D341Med (cell line): Measurements from ENCODE around the gene PIGH.
A peak's percentile ranks its signal among the peaks of the same experiment; 100 is the strongest.

Experiments used
- DNase-seq: peaks from one replicate; pipeline ENCODE4 v3.0.0; 2012; ENCODE audit warnings: low spot score

The PIGH gene

DNA sequence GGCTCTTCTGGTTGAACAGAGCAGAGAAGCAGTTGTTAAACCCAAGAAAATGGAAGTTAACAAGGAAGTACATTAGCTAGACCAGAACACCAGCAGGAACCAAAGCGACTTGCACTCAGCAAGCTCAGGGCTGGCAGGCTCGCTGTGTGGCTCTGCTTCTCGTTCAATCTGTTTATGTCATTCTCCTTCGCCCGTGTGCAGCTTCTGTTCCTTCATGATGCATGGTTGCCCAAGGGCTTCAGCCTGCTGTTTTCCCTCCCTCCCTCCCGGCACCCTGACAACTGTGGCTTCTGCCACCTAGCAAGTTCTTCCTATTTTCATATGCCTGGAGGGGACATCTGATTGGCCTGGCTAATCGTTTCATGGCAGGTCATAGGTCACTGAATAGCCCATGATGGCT is 25.3 kb downstream of the PIGH start:
- DNase-seq, result no peak

DNA sequence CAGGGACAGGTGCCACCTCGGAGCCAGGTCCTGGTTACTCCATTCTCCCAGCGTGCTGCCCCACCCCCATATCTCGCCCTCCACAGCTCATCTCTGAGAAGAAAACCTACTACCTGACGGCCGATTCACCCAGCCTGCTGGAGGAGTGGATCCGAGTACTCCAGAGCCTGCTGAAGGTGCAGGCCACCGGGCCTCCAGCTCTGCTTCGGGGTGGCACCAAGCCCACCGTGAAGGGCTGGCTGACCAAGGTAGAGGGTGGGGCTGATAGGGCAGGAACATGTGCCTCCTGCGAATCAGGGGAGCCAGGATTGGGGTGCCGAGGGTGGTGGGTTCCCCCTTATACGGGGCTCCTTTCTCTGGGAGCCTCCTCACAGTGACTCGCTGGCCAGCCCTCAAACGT is 25.9 kb downstream of the PIGH start:
- DNase-seq, result no peak

DNA sequence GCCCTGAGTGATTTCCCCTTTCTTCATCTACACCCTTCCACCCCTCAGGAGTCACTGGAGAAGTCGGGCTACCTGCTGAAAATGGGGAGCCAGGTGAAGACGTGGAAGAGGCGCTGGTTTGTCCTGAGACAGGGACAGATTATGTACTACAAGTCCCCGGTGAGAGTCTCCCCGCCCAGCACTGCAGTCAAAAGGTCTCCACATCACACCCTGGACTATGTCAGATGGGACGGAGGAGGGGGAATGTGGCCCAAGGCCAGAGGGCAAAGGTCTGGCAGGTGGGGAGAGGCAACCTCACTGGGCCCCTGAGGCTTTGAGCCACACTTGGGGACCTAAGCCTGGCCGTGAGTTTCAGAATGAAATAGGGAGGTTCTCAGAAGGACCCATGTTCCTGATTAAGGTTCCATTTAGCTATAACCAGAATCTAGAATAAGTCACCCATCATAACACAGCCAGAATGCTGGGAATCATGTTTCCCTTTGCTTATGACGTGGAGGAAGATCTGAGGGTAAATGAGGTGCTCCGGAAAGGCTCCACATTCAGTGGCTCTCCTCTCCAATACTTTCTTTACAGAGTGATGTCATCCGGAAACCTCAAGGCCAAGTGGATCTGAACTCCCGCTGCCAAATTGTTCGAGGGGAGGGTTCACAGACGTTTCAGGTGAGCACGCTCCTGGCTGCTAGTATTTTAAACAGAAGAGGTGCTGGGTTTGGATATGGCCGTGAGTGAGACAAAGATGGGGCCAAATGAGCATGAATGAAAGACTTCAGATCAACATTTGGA is 26.6 kb downstream of the PIGH start:
- no peak for DNase-seq

DNA sequence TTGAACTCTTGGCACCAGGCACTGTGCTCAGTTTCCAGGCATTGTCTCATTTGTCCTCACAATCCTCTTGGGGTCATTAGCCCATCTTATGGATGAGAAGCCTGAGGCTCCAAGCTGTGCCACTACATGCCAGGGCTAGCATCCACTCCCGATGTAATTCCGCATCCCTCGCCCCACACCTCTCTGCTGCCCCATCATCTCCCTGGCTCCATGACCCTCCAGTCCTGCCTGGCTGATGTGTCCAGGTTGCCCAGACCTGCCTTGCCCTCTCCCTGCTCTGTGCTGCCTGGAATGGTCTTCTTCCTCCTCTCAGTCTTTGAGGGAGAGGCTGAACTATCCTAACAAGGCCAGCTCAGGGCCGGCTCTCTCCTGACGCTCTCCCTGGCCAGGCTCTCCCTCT is 27.5 kb downstream of the PIGH start:
- no peak for DNase-seq

DNA sequence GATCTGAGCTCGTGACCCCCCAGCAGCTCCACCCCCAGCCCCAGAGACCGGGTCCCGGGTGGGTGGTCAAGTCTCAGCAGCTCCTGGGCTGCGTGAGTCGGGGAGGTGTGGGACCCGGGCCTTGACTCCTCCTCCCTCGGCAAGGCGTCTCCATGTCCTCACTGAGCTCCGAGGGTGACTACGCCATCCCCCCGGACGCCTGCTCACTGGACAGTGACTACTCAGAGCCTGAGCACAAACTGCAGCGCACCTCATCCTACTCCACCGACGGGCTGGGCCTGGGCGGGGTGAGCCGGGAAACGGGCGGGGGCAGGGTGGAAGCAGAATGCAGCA is 28.1 kb downstream of the PIGH start:
- no peak for DNase-seq

DNA sequence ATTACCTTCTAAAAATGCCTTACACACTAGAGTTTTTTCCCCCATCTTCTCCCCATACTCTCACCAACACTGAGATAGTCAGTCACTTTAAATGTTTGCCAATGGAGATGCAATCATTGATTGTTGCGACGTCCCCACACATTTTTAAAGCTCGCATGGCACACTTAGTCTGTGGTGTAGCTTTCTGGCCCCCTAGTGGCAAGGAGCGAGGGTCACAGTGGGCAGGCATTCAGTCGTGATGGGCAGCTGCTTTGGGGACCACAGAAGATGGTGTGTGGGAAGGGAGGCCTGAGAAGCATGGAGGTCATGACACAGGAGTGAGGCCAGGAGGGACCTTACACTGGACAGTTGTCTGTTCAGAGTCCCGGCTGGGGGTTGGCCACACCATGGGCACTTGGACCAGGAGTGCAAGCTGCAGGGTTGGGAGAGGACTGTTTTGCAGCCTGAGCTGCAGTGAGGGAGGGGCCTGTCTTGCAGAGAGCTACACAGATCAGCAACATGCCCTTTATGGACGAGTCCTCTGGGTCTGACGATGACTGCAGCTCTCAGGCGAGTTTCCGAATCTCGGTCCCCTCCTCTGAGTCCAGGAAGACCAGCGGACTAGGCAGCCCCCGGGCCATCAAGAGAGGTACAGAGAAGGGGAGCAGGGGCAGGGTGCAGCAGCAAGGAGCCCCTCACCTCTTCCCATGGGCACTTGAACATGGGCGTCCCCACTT is 28.6 kb downstream of the PIGH start:
- DNase-seq, result peak; percentile 81

DNA sequence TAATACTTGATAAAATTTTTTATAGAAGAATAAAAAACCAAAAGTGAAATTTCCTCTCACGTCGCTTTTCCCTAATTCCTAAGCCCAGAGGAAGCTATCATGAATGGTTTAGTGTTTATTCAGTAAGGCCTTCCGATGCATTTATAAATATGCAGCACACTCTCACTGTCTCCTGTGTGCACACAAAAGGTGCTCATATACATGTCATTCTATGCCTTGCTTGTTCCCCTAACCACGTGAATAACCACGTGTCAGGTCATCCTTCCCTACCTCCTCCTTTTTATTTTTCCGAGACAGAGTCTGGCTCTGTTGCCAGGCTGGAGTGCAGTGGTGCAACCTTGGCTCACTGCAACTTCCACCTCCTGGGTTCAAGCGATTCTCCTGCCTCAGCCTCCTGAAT is 29.6 kb downstream of the PIGH start:
- no peak for DNase-seq

DNA sequence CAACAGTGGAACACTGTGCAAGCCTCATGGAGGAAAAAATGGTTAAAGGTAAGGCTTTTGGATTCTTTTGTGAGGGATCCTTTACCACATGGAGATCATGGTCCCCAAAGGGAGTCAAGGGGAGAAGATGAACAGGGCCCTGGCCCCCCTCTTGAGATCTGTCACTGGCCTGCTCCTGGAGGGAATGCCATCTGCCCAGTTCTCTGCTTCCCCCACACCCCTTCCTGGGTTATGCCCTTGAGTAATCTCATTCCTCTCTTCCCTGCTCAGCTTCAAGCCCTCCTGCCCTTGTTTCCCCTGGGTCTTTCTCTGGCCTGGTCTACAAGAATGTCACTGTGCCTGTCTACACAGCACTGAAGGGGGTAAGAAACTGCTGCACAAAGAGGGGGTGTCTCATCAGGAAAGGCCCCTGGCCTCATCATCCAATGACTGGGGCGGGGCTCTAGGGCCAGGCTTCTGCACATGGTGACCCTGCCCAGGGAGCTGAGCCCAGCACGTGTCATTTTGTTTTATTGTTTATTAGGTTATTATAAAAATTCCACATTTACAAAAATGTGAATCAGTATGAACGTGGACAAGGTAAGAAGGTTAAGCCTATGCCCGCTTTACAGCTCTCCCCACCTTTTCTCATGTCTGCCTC is 30.3 kb downstream of the PIGH start:
- DNase-seq, result no peak

DNA sequence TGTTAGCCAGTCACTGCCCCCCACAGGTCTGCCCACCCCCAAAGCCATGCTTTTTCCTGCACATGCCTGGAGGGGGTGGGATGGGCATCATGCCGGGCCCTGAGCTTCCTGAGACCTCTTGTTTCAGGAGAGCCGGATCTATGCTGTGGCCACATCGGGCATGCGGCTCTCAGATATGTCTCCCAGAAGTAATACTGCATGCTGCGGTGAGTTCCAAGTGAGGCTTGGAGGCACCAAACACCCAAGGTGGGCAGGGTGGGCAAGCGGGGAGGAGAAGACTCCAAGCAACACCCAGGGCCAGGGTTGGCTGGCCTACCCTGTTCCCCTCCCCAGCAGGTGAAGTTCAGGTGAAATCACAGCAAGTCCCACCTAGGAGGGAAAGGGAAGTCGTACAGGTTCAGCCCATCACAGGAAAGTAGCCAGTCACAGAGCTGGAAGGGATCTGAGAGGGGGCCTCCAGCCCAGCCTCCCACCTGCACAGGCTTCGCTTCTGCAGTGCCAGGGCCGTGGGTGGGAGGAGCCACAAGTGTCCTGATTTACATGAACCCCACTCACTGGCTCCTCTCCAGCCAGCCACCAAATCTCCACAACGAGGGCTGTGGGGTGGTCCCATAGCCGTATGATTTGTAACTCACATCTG is 30.9 kb downstream of the PIGH start:
- no peak for DNase-seq

DNA sequence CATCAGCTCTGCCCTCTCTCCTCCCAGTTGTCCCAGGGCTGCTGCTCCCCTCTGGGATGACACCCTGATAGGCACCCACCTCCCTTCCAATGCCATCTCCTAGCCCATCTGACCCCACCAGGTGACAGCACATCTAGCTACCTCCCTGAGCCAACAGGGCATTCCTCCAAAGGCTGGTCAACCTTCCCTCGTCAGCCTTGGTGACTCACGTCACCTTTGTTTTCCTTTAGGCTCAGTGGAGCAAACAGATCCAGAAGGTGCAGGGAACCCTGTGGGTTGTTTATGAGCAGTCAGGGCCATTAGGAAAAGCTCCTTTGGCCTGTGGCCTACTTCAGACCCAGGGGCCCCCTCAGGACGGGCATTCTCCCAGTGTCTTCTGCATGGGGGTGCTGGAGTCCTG is 32.4 kb downstream of the PIGH start:
- DNase-seq, result no peak

DNA sequence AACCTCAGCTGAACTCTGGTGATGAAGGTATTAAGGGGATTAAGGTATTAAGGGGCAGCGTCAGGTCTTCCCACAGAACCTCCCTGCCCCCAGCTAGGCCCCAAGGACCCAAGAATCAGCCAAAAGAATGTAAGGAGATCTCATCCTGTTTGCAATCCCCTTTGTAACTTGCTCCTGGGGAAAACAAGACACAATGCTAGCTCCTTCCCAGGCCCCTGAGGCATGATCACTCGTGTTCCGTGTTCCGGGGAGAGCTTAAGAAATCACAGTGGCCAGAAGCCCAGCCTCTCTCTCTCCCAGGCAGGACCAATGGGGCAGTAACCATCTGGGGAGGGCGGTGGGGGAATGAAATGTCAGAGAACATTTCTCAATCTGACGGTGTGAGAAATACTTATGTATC is 33.2 kb downstream of the PIGH start:
- peak; percentile 60 for DNase-seq

DNA sequence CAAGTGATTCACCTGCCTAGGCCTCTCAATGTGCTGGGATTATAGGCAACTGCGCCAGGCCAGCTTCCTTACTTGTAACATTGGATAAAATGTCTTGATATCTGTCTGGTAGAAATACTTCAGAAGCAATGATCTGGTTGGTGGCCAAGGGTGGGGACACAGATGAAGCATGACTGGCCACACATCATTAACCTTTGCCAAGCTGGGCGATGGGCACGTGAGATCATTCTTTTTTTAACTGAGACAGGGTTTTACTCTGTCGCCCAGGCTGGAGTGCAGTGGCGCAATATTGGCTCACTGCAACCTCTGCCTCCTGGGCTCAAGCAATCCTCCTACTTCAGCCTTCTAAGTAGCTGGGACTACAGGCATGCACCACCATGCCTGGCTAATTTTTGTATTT is 35.8 kb downstream of the PIGH start:
- DNase-seq, result no peak

DNA sequence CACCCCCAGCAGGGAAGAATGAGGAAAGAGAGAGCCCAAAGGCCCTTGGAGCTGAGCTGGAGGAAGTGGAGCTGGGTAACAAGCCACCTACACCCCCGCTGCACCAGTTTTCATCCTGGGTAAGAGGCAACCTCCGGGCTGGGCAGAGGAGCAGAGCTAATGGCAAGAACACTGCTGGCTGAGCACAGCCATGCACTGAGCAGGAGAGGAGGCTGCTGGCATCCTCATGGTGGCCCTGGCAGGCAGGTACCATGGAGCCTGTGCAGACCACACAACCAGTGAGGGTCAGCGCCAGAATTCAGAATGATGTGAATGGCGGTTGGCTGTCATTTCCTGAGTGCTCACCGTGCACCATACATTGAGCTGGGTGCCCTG is 37.3 kb downstream of the PIGH start:
- DNase-seq, result no peak

DNA sequence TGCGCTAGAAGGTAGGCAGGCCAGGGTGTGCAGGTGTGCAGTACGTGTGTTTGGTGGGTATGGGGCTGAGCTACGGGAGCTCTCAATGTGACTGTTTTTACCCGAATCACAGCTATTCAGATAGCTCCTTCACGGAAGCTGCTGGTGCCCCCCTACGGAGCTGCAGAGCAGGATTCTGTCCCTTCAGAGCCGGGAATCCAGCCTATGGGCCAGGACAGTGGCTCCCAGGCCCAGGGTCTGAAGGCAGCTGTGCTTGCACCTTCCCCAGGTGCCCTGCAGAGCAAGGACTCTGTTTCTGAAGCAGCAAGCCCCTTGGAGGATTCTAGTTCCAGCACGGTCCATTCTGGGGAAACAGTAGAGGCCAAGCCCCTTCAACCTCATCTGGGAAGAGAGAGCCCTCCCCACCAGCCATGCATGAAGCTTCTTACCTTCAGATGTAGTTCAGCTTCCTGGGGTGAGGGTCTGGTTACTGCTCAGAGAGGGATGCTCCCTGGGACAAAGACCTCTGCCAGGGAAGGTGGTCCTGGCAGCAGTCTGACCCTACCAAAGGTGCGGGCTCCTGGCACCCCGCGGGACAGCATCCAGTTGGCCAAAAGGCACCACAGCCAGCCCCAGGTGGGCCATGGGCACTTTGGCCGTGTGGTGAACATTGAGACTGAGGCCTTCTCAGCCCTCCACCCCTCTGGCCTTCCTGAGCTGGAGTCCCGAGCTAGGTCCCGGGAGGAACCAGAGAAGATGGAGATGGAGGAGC is 37.9 kb downstream of the PIGH start:
- no peak for DNase-seq

DNA sequence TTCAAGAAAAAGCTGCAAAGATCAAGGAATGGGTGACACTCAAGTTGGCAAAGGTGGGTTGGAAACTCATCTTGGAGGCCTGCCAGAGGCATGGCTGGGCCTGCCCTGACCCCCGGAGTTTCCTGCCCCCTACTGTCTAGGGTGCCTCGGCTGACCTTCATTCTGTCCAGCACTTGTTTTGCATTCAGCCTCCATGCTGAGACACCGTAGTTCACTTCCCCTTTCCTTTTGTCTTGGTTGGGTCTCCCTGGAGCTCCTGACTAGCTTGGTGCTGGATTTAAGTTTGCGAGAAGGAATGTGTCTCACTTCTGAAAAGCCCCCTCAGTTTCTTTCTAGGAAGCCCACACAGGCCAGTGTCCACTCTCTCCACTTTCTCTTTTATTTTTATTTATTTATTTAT is 40.4 kb downstream of the PIGH start:
- DNase-seq, result no peak

DNA sequence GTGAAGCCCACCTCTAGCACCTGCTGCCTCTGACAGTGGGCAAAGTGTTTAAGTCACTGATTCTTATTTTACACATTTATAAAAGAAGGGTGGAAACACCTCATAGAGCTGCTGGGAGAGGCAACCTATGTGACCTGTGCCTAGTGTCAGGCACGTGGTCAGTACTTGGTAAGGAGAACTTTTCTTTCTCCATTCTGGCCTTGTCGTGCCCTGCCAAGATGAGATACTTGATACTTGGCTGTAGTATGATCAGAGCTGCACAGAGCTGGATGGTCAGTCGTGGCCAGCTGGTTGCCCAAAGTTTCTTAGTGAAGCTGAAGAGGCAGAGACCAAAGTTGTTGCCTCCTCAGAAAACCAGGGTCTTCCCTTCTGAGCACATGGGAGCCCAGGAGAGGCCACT is 42.4 kb downstream of the PIGH start:
- no peak for DNase-seq

DNA sequence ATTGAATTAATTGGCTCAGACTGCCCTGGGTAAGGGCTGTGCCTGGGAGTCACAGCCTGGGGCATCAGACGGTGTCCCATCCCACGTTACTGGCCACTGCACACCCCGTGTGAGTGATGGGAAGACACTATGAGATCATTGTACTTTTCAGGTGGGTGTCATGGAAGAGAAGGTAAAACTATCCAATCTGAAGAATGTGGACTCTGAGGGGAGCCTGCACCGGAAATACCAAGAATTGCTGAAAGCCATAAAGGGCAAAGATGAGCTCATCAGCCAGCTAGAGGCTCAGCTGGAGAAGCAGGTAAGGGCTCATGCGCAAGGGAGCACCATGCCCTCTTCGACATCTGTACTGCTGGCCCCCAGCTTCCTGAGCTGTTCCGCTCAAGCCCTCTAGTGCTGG is 43.0 kb downstream of the PIGH start:
- no peak for DNase-seq

DNA sequence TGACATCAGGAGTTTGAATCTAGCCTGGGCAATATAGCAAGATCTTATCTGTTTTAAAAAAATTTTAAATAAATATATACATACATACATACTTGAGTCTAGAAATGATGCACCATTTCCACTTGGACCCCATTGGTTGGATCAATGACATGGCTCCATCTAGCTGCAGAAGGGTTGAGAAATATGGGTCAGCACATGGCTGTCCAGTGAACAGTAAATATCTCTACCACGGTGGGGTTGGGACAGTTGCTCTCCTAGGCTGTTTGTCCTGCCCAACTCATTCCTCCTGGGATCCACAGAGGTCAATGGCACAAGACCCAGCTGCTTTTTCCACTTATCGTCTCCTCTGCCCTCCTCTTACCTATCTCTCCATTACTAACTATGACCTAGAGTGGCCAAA is 43.4 kb downstream of the PIGH start:
- no peak for DNase-seq

DNA sequence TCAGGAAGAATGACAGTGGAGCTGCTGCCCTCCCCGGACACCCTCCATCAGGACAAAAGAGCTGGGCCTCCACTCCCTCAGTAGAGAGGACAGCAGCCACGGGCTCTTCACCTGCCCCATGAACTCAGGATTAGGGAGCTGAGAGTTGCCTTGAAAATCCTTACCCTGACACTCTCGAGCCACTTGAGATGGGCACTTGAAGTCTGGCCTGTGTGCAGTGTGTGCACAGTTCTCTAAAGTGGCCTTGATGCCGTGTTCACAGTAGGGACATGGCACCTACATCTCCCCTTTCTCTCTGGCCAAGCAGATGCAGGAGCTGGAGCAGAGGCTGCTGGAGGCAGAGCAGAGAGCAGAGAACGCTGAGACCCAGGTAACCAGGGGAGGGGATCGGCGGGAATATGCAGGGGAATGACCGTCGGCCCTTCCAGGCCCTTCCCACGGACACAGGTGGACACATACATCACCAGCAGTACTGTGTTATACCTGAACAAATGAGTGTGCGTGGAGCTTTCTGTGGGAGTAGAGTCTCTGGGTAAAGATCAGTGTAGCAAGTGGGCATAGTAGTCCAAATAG is 44.5 kb downstream of the PIGH start:
- DNase-seq, result no peak

DNA sequence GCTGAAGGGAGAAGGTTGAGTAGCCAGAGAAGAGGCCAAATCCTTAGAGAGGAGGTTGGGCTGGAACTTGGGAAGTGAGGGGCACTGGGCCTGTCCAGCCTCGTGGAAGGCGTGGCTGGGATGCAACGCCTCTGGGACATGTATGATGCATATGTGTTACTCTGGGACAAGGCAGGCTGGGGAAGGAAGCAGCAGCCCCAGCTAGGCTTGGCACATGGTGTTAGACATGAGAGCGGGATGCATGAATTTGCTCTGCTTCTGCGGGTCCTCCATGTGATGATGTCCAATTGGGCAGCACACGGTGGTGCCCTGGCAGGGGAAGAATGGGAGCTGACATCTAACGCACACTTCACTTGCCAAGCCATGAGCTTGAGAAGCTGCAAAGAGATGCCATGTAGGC is 45.7 kb downstream of the PIGH start:
- DNase-seq, result no peak

DNA sequence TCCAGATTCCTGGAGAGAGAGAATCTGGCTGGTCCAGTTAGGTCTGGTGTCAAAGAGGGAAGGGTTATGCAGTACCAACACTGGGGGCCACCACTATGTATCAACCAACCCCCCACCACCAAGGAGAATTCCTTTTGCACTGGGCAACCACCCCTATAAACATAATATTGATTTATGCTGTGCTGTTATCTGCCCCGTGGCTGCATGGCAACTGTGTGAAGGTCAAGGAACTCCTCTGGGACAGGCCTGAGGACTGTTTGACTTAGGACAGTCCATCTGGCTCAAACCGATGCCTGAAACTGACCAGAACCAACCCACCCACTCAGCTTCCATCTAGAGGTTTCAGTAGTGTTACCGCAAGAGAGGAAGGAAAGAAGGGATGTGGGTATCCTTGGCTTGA is 46.5 kb downstream of the PIGH start:
- DNase-seq, result no peak

DNA sequence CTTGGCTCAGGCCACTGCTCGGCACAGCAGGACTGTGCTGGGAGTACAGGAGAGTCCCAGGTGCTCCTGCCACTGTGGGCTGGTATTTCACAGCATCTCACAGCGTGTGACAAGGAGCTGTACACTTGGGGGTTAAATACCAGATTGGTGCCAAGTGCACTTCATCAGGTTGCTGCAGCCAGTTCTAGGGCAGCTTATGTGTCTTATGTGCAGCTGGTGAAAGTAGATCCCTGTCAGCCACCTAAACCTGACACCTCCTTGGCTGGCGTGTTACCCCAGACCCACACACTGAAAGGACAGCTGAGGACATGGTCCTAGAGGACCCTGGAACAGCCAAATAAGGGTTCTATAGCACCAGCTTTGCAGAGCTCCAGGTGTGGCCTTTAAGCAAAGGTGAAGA is 48.1 kb downstream of the PIGH start:
- DNase-seq, result no peak
